Right atrium auricular region (tissue), 2 donors: ENCODE results near the gene ZNF775. TPM values are rescaled to one million over a fixed set of nuclear protein-coding genes. Genes with fewer than 3 reads are reported as not detected.
A peak's percentile ranks its signal among the peaks of the same experiment; 100 is the strongest.

Experiments
- DNase-seq: peaks from one replicate; pipeline ENCODE4 v3.0.0-alpha.2; 2019; ENCODE audit warnings: low spot score
- H3K27ac ChIP-seq, 2 donors: fragments of 200-600 bp; sonication (generic); 1 replicate in 1 of 2; 2 replicates in 1 of 2; pipeline ENCODE4 v1.5.1; 2016 to 2019
- H3K27me3 ChIP-seq, 2 donors: fragments of 200-600 bp; sonication (generic); one replicate each; pipeline versions ENCODE4 v1.5.1 to v1.6.0; 2017 to 2019
- H3K36me3 ChIP-seq: fragments of 200-600 bp; sonication (generic); one replicate; pipeline ENCODE4 v1.5.1; 2016
- H3K4me1 ChIP-seq, 2 donors: fragments of 200-600 bp; sonication (generic); one replicate each; pipeline versions ENCODE4 v1.5.1 to v1.6.0; 2017 to 2019
- H3K4me3 ChIP-seq, 2 donors: fragments of 200-600 bp; sonication (generic); 1 replicate in 1 of 2; 2 replicates in 1 of 2; pipeline ENCODE4 v1.5.1; 2017 to 2019; ENCODE audit warnings: mild to moderate bottlenecking in 1 of 2, moderate library complexity in 1 of 2
- H3K9me3 ChIP-seq, 2 donors: fragments of 200-600 bp; sonication (generic); one replicate each; pipeline ENCODE4 v1.5.1; 2019
- total RNA-seq, 2 donors: library from RNA; depleted of rRNA; stranded (reverse); fragments of >200 nt; gene quantifications; one replicate each; pipeline ENCODE4 v1.1.0, GENCODE V29; 2016
- TF ChIP-seq, protein P1 (sequence below), 2 donors: fragments of 200-600 bp; sonication (generic); IDR thresholded peaks; one replicate each; pipeline ENCODE4 v1.5.1; 2019; ENCODE audit warnings: antibody characterized with exemption in 2 of 2

Gene ZNF775
- total RNA-seq, 2 donors from 2014 or later, result 4.1 to 6.2 TPM

DNA sequence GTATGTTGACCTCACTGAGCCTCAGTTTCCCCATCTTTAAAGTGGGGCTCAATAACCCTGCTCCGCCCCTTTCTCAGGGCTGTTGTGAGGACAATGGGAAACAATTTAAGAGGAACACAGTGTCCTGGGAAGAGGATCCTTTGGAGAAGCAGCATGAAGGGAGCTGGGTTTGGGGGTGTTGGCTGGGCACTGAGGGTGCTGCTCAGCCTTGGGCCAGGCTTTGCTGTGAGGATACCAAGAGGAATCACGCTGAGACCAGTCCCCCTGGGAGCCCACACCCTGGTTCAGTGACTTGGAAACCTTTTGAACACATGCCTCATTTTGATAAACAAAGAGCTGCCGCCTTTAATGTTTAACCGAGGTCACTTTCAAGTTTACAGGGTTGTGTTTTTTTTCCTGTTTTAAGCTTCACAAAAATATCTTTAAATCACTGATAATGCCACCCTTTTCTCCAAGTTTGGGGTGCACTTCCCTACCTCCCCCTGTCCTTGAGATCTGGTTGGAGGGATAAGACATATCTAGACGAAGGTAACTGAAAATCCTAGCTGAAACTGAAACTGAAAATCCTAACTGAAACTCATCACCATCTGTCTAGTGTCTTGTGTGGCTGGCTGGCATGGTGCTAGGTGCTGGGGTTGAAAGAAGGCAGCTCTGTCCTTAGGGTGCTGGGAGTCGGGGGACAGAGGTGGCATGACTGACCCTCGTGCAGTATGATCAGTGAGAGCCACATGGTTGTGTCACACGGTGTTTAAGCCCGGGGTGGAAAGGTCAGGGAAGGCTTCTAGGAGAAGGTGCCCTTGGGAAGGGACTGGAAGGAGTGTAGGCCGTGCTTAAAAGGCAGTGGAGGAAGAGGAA lies 27.7 kb downstream of the ZNF775 start:
- H3K4me3 ChIP-seq, result peak overlapping the region in 1 of 2 donors; percentile 76
- H3K27me3 ChIP-seq, result no peaks in the 10 kb centered on the region
- peak overlapping the region; percentile 93 to 95 for H3K27ac ChIP-seq
- TF ChIP-seq, protein P1, sequence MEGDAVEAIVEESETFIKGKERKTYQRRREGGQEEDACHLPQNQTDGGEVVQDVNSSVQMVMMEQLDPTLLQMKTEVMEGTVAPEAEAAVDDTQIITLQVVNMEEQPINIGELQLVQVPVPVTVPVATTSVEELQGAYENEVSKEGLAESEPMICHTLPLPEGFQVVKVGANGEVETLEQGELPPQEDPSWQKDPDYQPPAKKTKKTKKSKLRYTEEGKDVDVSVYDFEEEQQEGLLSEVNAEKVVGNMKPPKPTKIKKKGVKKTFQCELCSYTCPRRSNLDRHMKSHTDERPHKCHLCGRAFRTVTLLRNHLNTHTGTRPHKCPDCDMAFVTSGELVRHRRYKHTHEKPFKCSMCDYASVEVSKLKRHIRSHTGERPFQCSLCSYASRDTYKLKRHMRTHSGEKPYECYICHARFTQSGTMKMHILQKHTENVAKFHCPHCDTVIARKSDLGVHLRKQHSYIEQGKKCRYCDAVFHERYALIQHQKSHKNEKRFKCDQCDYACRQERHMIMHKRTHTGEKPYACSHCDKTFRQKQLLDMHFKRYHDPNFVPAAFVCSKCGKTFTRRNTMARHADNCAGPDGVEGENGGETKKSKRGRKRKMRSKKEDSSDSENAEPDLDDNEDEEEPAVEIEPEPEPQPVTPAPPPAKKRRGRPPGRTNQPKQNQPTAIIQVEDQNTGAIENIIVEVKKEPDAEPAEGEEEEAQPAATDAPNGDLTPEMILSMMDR (IDR thresholded peaks at IDR 0.05), result no peak
- no peaks in the 10 kb centered on the region for H3K36me3 ChIP-seq
- DNase-seq, result no peak
- peaks cover 0 to 29% of the 10 kb centered on the region in 2 donors for H3K4me1 ChIP-seq
- H3K9me3 ChIP-seq, result no peaks in the 10 kb centered on the region

GRCh38 chr7:150407588-150408392 lies 28.7 kb downstream of the ZNF775 start:
- Histone ChIP-seq H3K4me1 (peaks cover 0 to 29% of the 10 kb centered on the region in 2 donors), H3K27me3 (no peaks in the 10 kb centered on the region), H3K36me3 (no peaks in the 10 kb centered on the region), H3K9me3 (no peaks in the 10 kb centered on the region), H3K4me3 (no peak overlapping the region), H3K27ac (peak overlapping the region in 1 of 2 donors; percentile 95)
- TF ChIP-seq, protein P1 (IDR thresholded peaks at IDR 0.05), result no peak
- DNase-seq, result no peak

GRCh38 chr7:150408393-150409299 lies 29.5 kb downstream of the ZNF775 start:
- H3K9me3 ChIP-seq, result no peaks in the 10 kb centered on the region
- H3K27ac ChIP-seq, result no peak overlapping the region
- DNase-seq, result no peak

GRCh38 chr7:150409300-150410030 lies 30.3 kb downstream of the ZNF775 start:
- Histone ChIP-seq H3K27ac (no peak overlapping the region), H3K4me3 (no peak overlapping the region), H3K4me1 (peaks cover 0 to 20% of the 10 kb centered on the region in 2 donors), H3K27me3 (no peaks in the 10 kb centered on the region), H3K9me3 (no peaks in the 10 kb centered on the region), H3K36me3 (no peaks in the 10 kb centered on the region)
- no peak for DNase-seq
- TF ChIP-seq, protein P1 (IDR thresholded peaks at IDR 0.05), result no peak

More at GRCh38 chr7:150408393-150409299, 29.5 kb downstream of the ZNF775 start:
- Histone ChIP-seq H3K4me1 (peaks cover 0 to 28% of the 10 kb centered on the region in 2 donors), H3K27me3 (no peaks in the 10 kb centered on the region), H3K36me3 (no peaks in the 10 kb centered on the region), H3K4me3 (no peak overlapping the region)
- TF ChIP-seq, protein P1 (IDR thresholded peaks at IDR 0.05), result no peak

DNA sequence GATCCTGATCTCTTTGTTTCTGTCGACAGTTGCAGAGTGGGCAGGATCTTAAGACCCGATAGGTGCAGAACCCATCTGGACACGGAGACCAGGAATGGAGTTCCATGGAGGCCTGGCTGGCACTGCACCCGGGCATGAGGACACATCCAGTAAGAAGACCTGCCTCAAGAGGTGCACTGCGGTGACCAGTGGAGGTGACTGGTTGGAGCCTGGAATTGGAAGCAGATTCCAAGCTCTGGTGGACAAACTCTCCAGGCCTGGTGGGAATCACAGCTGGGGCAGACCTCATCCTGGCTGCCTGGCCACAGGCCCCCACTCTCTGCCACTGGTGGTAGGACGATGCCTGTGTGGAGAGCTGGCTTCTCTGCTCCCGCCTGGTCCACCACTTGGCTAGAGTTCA lies 31.0 kb downstream of the ZNF775 start:
- Histone ChIP-seq H3K9me3 (no peaks in the 10 kb centered on the region), H3K27ac (no peak overlapping the region), H3K4me1 (peaks cover 0 to 17% of the 10 kb centered on the region in 2 donors), H3K27me3 (no peaks in the 10 kb centered on the region), H3K4me3 (no peak overlapping the region), H3K36me3 (no peaks in the 10 kb centered on the region)
- DNase-seq, result no peak
- TF ChIP-seq, protein P1 (IDR thresholded peaks at IDR 0.05), result no peak
